Fibroblast of mammary gland (primary cell): Measurements from ENCODE around the gene HK2.
A peak's percentile ranks its signal among the peaks of the same experiment; 100 is the strongest.
"Not testable (repeated sequence)": the region's sequence is repeated elsewhere in the genome, so short reads cannot be mapped to it uniquely, and the experiment has no call there.

Experiments used
- DNase-seq: peaks from one replicate; pipeline ENCODE4 v3.0.0-alpha.2; 2010; ENCODE audit warnings: low read depth
- H3K4me3 ChIP-seq: 2 replicates; pipeline ENCODE4 v1.5.1; 2011; ENCODE audit warnings: low read depth, mild to moderate bottlenecking, low read length, moderate library complexity; ENCODE audit not compliant: control insufficient read depth
- TF ChIP-seq, protein P1 (sequence below): conservative IDR thresholded peaks from 2 replicates; pipeline ENCODE4 v1.5.1; 2011; ENCODE audit warnings: low read depth, low read length, inconsistent platforms; ENCODE audit not compliant: control insufficient read depth, insufficient read depth

The HK2 gene

DNA sequence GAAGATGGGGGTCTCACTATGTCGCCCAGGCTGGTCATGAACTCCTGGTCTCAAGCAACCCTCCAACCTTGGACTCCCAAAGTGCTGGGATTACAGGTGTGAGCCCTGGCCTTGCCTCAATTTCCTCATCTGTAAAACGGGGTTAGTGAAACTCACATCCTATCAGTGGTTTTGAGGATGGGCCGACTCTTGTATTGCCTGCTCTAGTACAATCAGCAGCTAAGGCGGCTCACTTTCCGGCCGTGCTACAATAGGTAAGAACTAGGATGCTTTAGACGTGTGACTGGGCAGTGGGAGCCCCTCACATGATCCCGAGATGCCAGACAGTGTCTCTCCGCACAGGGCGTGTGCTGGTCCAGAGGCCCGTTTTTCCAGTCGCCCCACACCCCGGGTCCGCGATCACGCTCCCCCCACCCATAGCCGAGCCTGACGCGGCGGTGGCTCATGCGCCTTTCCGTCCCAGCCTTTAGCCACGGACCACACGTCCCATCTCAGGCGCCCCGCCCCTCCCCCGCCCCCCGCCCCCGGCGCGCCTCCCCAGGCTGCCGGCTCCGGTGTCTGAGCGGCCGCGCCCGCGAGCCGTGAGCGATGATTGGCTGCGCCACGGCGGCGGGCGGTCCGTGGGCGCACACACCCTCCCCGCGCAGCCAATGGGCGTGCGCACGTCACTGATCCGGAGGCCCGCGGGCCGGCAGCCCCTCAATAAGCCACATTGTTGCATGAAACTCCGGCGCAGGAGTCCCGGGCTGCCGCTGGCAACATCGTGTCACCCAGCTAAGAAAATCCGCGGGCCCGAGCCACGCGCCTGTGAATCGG, at the start of gene HK2:
Gene HK2, plus strand, starts transcription at position 710 of the 816 bp plus-strand sequence. CDS start 454 bp downstream, outside the sequence.
- TF ChIP-seq, protein P1, sequence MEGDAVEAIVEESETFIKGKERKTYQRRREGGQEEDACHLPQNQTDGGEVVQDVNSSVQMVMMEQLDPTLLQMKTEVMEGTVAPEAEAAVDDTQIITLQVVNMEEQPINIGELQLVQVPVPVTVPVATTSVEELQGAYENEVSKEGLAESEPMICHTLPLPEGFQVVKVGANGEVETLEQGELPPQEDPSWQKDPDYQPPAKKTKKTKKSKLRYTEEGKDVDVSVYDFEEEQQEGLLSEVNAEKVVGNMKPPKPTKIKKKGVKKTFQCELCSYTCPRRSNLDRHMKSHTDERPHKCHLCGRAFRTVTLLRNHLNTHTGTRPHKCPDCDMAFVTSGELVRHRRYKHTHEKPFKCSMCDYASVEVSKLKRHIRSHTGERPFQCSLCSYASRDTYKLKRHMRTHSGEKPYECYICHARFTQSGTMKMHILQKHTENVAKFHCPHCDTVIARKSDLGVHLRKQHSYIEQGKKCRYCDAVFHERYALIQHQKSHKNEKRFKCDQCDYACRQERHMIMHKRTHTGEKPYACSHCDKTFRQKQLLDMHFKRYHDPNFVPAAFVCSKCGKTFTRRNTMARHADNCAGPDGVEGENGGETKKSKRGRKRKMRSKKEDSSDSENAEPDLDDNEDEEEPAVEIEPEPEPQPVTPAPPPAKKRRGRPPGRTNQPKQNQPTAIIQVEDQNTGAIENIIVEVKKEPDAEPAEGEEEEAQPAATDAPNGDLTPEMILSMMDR, result no peak
- peak; percentile 78 for DNase-seq
- peak within 1 kb of the TSS; percentile 66 for H3K4me3 ChIP-seq

DNA sequence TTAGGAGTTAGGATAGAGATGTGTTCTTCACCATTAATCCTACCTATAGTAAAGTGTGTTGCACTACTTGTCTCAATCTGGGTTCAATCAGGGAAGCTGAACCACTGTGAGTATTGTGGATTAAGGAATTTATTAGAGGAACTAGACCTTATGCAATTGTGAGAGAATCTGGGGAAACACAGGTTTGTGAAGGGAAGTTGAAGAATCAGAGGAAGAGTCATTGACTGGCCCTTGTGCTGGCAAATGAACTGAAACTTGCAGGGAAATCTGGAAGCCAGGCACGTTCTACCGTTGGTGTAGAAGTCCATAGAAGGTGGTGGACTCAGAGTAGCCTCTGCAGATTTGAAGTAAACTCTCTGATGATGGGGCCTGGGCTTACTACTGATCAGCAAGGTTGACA, 44.7 kb upstream of the HK2 start:
- TF ChIP-seq, protein P1, result no peak
- no peak for DNase-seq

DNA sequence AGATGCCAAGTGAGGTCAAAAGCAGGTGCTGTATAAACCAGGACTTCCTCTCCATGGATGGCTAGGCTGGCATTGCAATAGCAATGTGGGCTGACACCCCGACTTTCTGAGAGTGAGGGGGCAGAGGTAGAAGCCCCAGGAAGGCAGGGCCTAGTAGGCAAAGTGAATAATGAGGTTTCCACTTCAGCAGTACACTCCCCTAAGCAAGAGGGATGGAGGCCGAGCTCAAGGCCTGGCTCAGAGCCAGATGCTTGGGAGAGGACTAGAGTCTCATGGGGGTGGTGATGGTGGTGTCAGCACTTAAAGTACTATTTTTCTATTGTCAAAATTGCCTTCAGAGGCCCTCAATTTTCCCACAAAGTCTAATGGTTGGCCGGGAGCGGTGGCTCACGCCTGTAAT, 41.6 kb upstream of the HK2 start:
- no peak for DNase-seq
- TF ChIP-seq, protein P1, result no peak
- H3K4me3 ChIP-seq, result no peak overlapping the region

More for the DNA sequence above, 44.7 kb upstream of the HK2 start:
- no peak overlapping the region for H3K4me3 ChIP-seq

DNA sequence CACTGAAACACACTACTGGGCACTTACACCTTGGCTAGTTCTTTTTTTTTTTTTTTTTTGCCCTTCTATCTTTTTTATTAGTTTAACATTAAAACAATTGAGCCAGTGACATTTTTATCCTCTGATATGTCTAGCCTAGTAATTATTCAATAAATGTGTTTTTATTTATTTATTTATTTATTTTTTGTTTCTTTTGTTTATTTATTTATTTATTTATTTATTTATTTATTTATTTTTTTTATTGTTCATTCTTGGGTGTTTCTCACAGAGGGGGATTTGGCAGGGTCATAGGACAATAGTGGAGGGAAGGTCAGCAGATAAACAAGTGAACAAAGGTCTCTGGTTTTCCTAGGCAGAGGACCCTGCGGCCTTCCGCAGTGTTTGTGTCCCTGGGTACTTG, 39.0 kb upstream of the HK2 start:
- not testable (repeated sequence) for DNase-seq, H3K4me3 ChIP-seq

DNA sequence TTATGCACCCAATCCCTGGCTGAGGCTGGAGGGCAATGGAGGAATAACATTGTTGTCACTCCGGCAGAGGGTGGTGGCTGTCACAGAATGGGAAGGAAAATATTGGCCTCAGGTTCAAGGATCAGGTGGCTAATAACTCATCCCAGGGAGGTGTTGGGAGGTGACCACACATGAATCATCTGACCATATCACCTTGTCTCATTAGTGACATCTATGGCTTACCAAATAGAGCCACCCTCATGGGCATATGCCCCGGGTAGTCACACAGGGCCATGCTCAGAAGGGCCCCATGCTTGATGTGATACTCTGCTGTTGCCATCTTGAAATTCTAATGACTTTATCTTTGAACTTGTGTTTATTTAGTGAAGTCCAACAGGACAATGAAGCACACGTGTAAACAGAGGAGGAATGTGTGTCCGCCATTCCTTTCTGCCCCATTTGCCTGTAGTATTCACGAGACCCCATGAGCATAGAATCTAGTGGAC, 27.5 kb upstream of the HK2 start:
- TF ChIP-seq, protein P1, result no peak
- no peak for DNase-seq
- H3K4me3 ChIP-seq, result no peak overlapping the region

DNA sequence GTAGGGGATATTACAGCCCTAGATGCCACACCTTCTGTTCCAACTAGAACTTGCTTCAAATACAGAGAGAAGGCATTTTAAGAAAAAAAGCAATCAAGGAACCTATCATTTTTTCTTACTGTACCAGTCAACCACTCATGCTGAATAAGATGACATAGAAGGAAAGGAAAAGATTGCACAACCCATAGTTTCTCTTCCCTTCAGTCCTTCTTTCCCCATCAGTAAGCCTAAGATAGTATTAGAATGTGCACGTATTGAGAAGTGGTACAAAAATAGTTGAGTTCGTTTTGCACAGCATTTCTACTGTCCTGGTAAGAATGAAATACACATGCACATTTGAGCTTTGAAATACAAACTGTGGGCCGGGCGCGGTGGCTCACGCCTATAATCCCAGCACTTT, 27.0 kb upstream of the HK2 start:
- DNase-seq, result no peak
- no peak overlapping the region for H3K4me3 ChIP-seq
- TF ChIP-seq, protein P1, result no peak

DNA sequence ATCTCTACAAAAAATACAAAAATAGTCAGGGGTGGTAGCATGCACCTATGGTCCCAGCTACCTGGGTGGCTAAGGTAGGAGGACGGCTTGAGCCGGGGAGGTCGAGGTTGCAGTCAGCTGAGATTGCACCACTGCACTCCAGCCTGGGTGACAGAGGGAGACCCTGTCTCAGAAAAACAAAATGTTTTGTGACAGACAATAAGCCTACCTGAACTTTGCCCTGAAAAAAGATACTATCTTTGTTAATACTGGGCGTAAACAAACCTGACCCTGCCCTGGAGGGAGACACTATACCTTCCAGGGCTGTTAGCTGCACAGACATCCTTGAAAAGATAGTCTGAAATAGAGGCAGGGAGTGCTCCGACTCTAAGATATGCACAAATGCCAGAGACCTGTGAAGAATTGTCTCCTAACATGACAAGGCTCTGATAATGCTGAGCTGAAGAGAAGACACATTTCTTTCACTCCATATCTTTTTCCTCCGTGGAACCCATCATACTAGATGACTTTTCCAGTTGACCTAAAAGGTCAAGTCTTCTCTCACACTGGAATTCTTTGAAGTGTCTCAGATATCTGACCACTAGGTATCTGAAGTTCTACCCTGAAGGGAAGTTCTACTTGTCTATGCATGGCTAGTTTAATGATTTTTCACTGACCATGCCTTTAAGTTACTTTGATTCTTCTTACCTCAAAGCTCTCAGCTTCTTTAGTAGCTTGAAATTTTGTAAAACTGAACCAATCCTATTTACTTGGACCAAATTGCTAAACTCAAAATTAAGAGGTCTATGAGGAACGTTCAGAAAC, 20.9 kb upstream of the HK2 start:
- no peak for DNase-seq
- no peak overlapping the region for H3K4me3 ChIP-seq
- TF ChIP-seq, protein P1, result no peak
